Mesothelial cell of epicardium (in vitro differentiated cells): Measurements from ENCODE around the gene MALRD1. TPM values are rescaled to one million over a fixed set of nuclear protein-coding genes. Genes with fewer than 3 reads are reported as not detected.

Experiments used
- DNase-seq, 2 experiments: peaks; one replicate each; pipeline ENCODE4 v3.0.0; 2021; ENCODE audit warnings: low spot score in 2 of 2; ENCODE audit not compliant: unreplicated experiment in 2 of 2
- H3K27ac Mint-ChIP-seq: 2 replicates; pipeline ENCODE4 v1.8.0; 2021; ENCODE audit warnings: mixed read lengths
- H3K27me3 Mint-ChIP-seq: 2 replicates; pipeline ENCODE4 v1.8.0; 2021; ENCODE audit warnings: low read depth, mixed read lengths
- H3K36me3 Mint-ChIP-seq: 2 replicates; pipeline ENCODE4 v1.8.0; 2021; ENCODE audit warnings: mixed read lengths
- H3K4me1 Mint-ChIP-seq: 2 replicates; pipeline ENCODE4 v1.8.0; 2021; ENCODE audit warnings: mixed read lengths
- H3K4me3 Mint-ChIP-seq: 2 replicates; pipeline ENCODE4 v1.8.0; 2021; ENCODE audit warnings: mild to moderate bottlenecking, moderate library complexity, mixed read lengths
- H3K9me3 Mint-ChIP-seq: 2 replicates; pipeline ENCODE4 v1.8.0; 2021; ENCODE audit warnings: mixed read lengths
- CTCF ChIP-seq: fragments of 200-600 bp; sonication (generic); IDR thresholded peaks from one replicate; pipeline ENCODE4 v1.5.0; 2021; ENCODE audit warnings: antibody characterized with exemption; ENCODE audit not compliant: unreplicated experiment
- total RNA-seq: library from RNA; stranded (reverse); gene quantifications from 3 replicates; pipeline ENCODE4 v1.2.1, GENCODE V29; 2021

The MALRD1 gene
- total RNA-seq, 1 donor from 2014 or later, result 11.1 TPM

- DNase-seq, result no peak
- Mint-ChIP-seq H3K9me3 (peaks cover 5% of the 10 kb centered on the region), H3K27me3 (no peaks in the 10 kb centered on the region), H3K27ac (no peak overlapping the region), H3K4me1 (peaks cover 3% of the 10 kb centered on the region), H3K36me3 (no peaks in the 10 kb centered on the region), H3K4me3 (no peak overlapping the region)
- TF ChIP-seq CTCF, result no peak
These were observed 383.2 kb downstream of the MALRD1 start for GRCh38 chr10:19431622-19432351.

- Mint-ChIP-seq H3K4me3 (no peak overlapping the region), H3K27me3 (no peaks in the 10 kb centered on the region), H3K9me3 (peaks cover 8% of the 10 kb centered on the region), H3K36me3 (no peaks in the 10 kb centered on the region), H3K4me1 (no peaks in the 10 kb centered on the region), H3K27ac (no peak overlapping the region)
- TF ChIP-seq CTCF, result no peak
- no peak for DNase-seq
These were observed 401.3 kb downstream of the MALRD1 start for GRCh38 chr10:19449860-19450259.

GRCh38 chr10:19451356-19451755 is 402.8 kb downstream of the MALRD1 start:
- DNase-seq, result no peak
- peaks cover 9% of the 10 kb centered on the region for H3K4me1 Mint-ChIP-seq
- TF ChIP-seq CTCF, result no peak
- H3K4me3 Mint-ChIP-seq, result no peak overlapping the region
- no peak overlapping the region for H3K27ac Mint-ChIP-seq
- peaks cover 6% of the 10 kb centered on the region for H3K9me3 Mint-ChIP-seq
- H3K27me3 Mint-ChIP-seq, result no peaks in the 10 kb centered on the region
- H3K36me3 Mint-ChIP-seq, result no peaks in the 10 kb centered on the region

GRCh38 chr10:19451937-19452336 is 403.3 kb downstream of the MALRD1 start:
- no peak for TF ChIP-seq CTCF

GRCh38 chr10:19453967-19454366 is 405.4 kb downstream of the MALRD1 start:
- Mint-ChIP-seq H3K36me3 (no peaks in the 10 kb centered on the region), H3K4me1 (peaks cover 9% of the 10 kb centered on the region), H3K27ac (no peak overlapping the region), H3K4me3 (no peak overlapping the region), H3K27me3 (no peaks in the 10 kb centered on the region), H3K9me3 (peaks cover 6% of the 10 kb centered on the region)
- no peak for DNase-seq
- no peak for TF ChIP-seq CTCF

More at GRCh38 chr10:19451937-19452336, 403.3 kb downstream of the MALRD1 start:
- DNase-seq, result no peak
- Mint-ChIP-seq H3K27ac (no peak overlapping the region), H3K4me1 (peaks cover 9% of the 10 kb centered on the region), H3K36me3 (no peaks in the 10 kb centered on the region), H3K9me3 (peaks cover 6% of the 10 kb centered on the region), H3K4me3 (no peak overlapping the region), H3K27me3 (no peaks in the 10 kb centered on the region)

GRCh38 chr10:19461588-19461987 is 413.0 kb downstream of the MALRD1 start:
- Mint-ChIP-seq H3K4me3 (no peak overlapping the region), H3K4me1 (no peaks in the 10 kb centered on the region), H3K9me3 (peaks cover 7% of the 10 kb centered on the region), H3K36me3 (no peaks in the 10 kb centered on the region), H3K27me3 (no peaks in the 10 kb centered on the region), H3K27ac (no peak overlapping the region)
- DNase-seq, result no peak
- no peak for TF ChIP-seq CTCF
